Measurements from ENCODE around the gene NOC3L. TPM values are rescaled to one million over a fixed set of nuclear protein-coding genes. Genes with fewer than 3 reads are reported as not detected.

The NOC3L gene
- total and polyA plus RNA-seq, 2 of the 4 experiments (the other 2 are of a cell fraction): 11.9 to 26.5 TPM

- CTCF ChIA-PET: interaction anchor here (1.7 kb wide), 1 partner anchor 99 kb away, joined by 5 read pairs; no protein-coding TSS in a partner anchor
- no peak for ATAC-seq (ENCODE audit: low read depth)
These were observed 18.1 kb downstream of the NOC3L start for GRCh38 chr10:94344522-94345122.

More at GRCh38 chr10:94344522-94345122, 18.1 kb downstream of the NOC3L start:
- Histone ChIP-seq H2BK15ac (ENCODE audit: low read depth, low read length) (no peak overlapping the region), H3K56ac (ENCODE audit: extremely low read depth, insufficient read depth, low read length) (no peak overlapping the region), H3K4me1 (ENCODE audit: control insufficient read depth, insufficient read depth, low read length) (no peaks in the 10 kb centered on the region), H4K20me1 (ENCODE audit: insufficient read depth, low read length) (no peaks in the 10 kb centered on the region), H4K8ac (ENCODE audit: low read depth in 2 of 2, low read length in 2 of 2) (no peak overlapping the region), H2BK5ac (ENCODE audit: low read depth, low read length, poor library complexity, severe bottlenecking) (no peak overlapping the region), H2BK20ac (ENCODE audit: low read depth, low read length) (no peak overlapping the region), H3K9me1 (ENCODE audit: insufficient read depth, low read length) (no peaks in the 10 kb centered on the region), H3K9me3 (ENCODE audit: control insufficient read depth, insufficient read depth, low read length) (no peaks in the 10 kb centered on the region), H3K14ac (replicated peaks; ENCODE audit: low read depth, low read length) (no peak overlapping the region), H4K5ac (ENCODE audit: low read depth, low read length) (no peak overlapping the region), H3K4me3 (ENCODE audit: insufficient read depth, low read depth, low read length) (no peak overlapping the region), H3K23ac (ENCODE audit: low read depth, low read length) (no peak overlapping the region), H3K27me3 (ENCODE audit: control insufficient read depth, insufficient read depth, low read length) (no peaks in the 10 kb centered on the region), H2AK9ac (replicated peaks; ENCODE audit: low read depth, low read length, poor library complexity) (no peak overlapping the region), H3K27ac (ENCODE audit: insufficient read depth, low read length) (no peak overlapping the region), H2AFZ (replicated peaks; ENCODE audit: low read length, poor library complexity) (no peak overlapping the region), H3K79me1 (ENCODE audit: low read depth in 1 of 2, low read length in 2 of 2) (peaks cover 8% of the 10 kb centered on the region in 2 experiments; a peak in 2 of 4 replicates), H3K4ac (ENCODE audit: low read depth, low read length) (no peak overlapping the region), H3K36me3 (ENCODE audit: control insufficient read depth, insufficient read depth, low read length) (peaks cover 12% of the 10 kb centered on the region), H3K18ac (ENCODE audit: low read depth, low read length) (no peak overlapping the region), H2AK5ac (ENCODE audit: low read depth, low read length) (no peak overlapping the region), H3K9ac (ENCODE audit: low read depth, low read length) (no peak overlapping the region), H4K91ac (ENCODE audit: insufficient read depth, low read depth, low read length) (no peak overlapping the region), H3K4me2 (ENCODE audit: low read depth, low read length) (no peak overlapping the region), H2BK120ac (ENCODE audit: low read depth, low read length) (no peak overlapping the region)
- WGBS, 2 experiments (ENCODE audit: extremely low coverage in 2 of 2, insufficient read length in 1 of 2): 100% methylated on average over 1 of the region's 6 CpGs; no CpG with 5 or more reads in 1 of the 2 experiments
- no TSS peak for BruUV-seq (replicated peaks)
- no peak for TF ChIP-seq ELK1 (IDR thresholded peaks at IDR 0.05; ENCODE audit: borderline replicate concordance, low read depth, low read length)
- TF ChIP-seq POLR2A (IDR thresholded peaks at IDR 0.05; ENCODE audit: low read depth, low read length): no peak
- TF ChIP-seq NFE2L2 (IDR thresholded peaks at IDR 0.05; ENCODE audit: low read depth, low read length): no peak
- TF ChIP-seq CHD1 (IDR thresholded peaks at IDR 0.05; ENCODE audit: low read depth, low read length): no peak
- TF ChIP-seq RAD21 (IDR thresholded peaks at IDR 0.05; ENCODE audit: low read length): no peak
- TF ChIP-seq MAFK (IDR thresholded peaks at IDR 0.05; ENCODE audit: low read depth, low read length): no peak
- no peak for TF ChIP-seq BHLHE40 (IDR thresholded peaks at IDR 0.05; ENCODE audit: low read depth, low read length)
- TF ChIP-seq RFX5 (IDR thresholded peaks at IDR 0.05; ENCODE audit: low read depth, low read length): no peak
- TF ChIP-seq SMC3 (IDR thresholded peaks at IDR 0.05; ENCODE audit: low read depth, low read length): no peak
- TF ChIP-seq MXI1 (IDR thresholded peaks at IDR 0.05; ENCODE audit: borderline replicate concordance, low read depth, low read length): no peak
- no peak for TF ChIP-seq CEBPB (IDR thresholded peaks at IDR 0.05; ENCODE audit: low read depth, low read length)
- no peak for TF ChIP-seq FOS (IDR thresholded peaks at IDR 0.05; ENCODE audit: low read depth, low read length)
- dilution Hi-C loops (cut with HindIII; ENCODE audit: low sequenced_read_pairs, unreplicated experiment): no loop called here
- no peak for DNase-seq
- intact Hi-C loops (cut with micrococcal nuclease): loop anchor here (5.0 kb wide), 1 partner anchor 98 kb away; no protein-coding TSS in a partner anchor
- in situ Hi-C loops (cut with MboI; ENCODE audit: low sequenced_read_pairs): no loop called here
- POLR2A ChIA-PET (ENCODE audit: unreplicated experiment): no interaction called here
